Activated CD8-positive, alpha-beta memory T cell treated with anti-CD3 and anti-CD28 coated beads for 24 hours (primary cell): ENCODE measurements around the gene RABGAP1L.

ENCODE experiments used
- DNase-seq: peaks from one replicate; pipeline ENCODE4 v3.0.0-alpha.2; 2020

Gene RABGAP1L

DNA sequence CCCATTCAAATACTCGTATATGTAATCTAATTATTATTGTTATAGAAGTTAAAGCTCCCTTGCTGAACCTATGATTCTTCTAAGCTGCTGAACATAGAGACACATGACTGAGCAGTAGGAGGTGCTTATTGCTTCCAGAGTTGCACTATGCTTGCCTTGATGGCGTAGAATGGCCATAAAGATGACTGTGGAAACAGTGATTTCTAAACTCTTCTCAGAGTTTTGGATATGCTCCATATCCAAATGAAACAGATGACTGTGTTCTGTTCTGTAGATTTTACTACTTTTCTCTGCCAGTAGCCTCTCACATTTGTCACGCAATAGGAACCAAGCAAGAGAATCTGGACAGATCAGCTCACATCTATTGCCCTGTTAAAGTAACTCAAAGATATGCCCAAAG lies 752.3 kb downstream of the RABGAP1L start:
- no peak for DNase-seq

DNA sequence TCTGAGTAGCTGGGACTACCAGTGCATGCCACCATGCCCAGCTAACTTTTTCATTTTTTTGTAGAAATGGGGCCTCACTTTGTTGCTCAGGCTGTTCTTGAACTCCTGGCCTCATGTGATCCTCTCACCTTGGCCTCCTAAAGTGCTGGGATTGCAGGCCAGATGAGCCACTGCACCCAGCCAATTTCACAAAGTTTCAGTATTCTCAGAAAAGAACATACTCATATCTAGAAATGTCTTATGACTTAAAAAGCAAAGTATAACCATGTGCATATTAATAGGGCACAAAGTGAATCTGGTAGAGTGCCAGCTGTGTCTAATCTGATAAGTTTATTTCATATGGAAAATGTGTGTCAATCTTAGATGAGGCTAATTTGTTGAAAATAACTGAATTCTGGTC lies 752.9 kb downstream of the RABGAP1L start:
- no peak for DNase-seq

DNA sequence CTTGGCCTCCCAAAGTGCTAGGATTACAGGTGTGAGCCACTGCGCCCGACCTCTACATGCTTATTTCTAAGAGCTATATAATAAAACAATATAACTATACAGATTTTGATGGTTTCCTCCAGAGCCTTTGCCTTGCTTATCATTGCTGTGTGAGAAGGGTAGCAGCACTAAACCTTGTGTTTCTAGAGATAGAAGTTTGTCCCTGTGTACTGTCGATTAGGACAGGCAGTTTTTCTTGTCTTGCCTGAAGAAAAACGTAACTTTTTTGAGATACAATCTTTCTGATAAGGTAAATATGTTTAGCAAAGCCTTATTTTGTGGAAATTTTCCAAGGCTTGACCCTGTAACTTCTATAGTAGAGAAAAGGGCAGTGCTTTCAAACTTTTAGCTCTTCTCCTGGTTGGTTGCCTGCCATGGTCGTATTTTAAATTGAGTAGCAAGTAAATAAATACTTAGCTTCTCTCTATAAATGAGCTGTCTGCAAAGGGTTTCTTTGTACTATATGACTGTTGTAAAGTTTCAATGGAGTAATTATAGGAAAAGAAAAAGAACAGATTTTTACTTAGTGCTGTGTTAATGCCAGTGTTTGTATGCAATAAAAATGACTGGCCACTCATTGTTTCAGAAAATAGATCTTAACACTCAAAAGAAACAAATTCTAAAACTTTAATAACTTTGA lies 754.0 kb downstream of the RABGAP1L start:
- DNase-seq: no peak

DNA sequence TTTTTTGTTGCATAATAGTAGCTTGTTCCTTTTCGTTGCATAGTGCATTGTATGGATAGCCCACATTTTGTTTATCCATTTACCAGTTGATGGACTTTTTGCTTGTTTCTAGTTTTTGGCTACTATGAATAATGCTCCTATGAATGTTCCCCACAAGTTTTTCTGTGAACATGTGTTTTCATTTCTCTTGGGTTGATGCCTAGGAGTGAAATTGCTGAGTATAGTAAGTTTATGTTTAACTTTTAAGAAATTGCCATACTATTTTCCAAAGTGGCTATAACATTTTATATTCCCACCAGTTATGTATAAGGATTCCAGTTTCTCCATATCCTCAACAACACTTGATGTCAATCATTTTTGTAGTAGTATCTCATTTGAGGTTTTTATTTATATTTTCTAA lies 755.7 kb downstream of the RABGAP1L start:
- DNase-seq: no peak

DNA sequence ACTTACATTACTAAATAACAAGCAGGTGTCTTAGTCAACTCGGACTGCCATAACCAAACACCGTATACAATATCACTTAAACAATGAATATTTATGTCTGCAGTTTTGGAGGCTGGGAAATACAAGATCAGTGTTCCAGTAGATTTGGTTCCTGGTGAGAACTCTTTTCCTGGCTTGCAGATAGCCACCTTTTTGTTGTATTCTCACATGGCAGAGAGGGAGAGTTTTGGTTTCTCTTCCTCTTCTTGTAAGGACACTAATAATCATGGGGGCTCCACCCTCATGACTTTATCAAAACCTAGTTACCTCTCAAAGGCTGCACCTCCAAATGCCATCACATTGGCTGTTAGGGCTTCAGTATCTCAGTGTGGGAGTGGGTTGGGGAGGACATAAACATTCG lies 757.5 kb downstream of the RABGAP1L start:
- DNase-seq: no peak

DNA sequence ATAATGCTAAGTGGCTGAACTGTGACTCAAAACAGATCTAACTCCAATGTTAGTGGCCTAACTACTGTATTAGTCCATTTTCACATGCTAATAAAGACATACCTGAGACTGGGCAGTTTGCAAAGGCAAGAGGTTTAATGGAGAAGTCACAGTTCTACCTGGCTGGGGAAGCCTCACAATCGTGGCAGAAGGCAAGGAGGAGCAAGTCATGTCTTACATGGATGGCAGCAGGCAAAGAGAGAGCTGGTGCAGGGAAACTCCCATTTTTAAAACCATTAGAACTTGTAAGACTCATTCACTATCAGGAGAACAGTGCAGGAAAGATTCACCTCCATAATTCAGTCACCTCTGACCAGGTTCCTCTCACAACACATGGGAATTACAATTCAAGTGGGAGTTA lies 760.8 kb downstream of the RABGAP1L start:
- DNase-seq: no peak

DNA sequence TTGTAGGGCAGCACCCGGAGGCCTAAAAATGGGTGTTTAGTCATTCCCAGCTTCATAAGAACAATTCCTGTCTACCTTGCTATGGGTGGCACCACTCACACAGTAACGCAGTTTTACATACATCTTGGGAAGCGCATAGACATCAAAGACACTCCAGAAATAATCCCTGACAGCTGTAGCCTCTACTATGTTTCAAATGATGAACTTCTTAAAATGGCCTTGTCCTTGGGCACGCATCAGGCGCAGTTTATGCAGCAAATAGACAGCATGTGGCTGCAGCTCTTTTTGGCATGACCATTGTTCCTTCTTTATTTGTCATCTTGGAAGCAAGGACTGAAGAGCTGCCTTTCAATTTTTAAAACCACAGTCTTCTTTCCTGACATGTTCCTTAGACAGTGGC lies 762.8 kb downstream of the RABGAP1L start:
- no peak for DNase-seq

DNA sequence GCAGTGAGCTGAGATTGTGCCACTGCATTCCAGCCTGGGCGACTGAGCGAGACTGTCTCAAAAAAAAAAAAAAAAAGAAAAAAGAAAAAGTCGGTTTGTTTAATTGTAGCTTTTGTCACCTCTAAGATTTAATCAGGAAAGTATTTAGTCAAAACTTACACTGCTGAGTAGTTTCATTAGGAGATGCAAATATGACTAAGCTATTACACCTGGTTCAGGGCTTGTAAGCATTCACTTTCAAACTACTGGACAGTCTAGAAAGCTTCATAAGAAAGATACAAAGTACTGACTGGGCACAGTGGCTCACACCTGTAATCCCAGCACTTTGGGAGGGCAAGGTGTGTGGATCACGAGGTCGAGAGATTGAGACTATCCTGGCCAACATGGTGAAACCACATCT lies 764.5 kb downstream of the RABGAP1L start:
- no peak for DNase-seq

DNA sequence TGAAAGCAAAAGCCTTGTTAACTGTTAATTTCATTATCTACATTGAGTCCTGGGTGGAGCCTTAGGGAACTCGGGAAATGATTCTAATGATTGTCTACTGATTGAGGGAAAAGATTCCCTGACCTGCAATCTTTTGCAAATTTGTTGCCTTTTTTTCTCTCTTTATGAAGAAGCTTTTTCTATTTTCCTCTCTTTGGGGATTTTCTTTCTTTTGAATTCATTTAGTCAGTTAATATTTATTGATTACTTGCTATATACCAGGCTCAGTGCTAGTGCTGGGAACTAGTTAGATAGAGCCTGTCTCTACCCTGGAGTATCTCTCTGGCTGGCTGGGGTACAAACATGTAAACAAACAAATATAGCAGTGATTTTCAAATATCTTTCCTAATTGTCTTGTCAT lies 769.2 kb downstream of the RABGAP1L start:
- DNase-seq: no peak

DNA sequence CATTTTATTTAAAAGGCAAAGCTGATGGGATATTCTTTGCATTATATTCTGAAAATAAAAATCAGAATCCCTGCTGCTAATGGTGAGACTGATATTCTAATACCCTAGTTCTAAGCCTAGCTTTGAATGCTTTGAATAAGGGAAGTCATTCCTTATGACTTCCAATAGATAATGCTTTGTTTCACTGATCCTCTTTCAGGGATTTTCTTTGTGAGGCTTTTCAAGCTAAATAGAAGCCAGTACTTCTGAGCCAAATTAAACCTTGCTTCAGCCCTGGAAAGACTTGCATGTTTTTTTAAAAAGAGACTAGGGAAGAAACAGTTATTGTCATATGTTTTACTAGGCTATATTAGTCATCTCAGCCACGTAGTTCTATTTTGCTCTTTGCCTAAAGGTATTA lies 771.9 kb downstream of the RABGAP1L start:
- no peak for DNase-seq

DNA sequence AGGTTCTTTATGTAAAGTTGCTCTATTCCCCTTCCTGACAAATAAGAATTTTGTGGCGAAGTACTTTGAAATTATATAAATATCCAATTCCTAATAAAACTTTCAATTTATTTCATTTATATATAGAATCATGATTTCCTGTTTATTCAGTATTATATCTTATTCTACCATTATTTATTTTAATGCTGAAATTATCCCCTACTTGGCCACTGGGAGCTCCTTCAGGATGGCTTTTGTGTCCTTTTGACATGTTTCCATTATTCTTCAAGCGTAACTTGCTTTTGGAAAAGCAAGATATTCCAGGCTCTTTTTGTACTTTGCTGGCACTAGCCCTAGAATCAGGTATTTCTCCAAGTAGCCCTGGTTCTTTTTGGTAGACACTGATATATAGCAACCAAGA lies 773.3 kb downstream of the RABGAP1L start:
- DNase-seq: no peak

DNA sequence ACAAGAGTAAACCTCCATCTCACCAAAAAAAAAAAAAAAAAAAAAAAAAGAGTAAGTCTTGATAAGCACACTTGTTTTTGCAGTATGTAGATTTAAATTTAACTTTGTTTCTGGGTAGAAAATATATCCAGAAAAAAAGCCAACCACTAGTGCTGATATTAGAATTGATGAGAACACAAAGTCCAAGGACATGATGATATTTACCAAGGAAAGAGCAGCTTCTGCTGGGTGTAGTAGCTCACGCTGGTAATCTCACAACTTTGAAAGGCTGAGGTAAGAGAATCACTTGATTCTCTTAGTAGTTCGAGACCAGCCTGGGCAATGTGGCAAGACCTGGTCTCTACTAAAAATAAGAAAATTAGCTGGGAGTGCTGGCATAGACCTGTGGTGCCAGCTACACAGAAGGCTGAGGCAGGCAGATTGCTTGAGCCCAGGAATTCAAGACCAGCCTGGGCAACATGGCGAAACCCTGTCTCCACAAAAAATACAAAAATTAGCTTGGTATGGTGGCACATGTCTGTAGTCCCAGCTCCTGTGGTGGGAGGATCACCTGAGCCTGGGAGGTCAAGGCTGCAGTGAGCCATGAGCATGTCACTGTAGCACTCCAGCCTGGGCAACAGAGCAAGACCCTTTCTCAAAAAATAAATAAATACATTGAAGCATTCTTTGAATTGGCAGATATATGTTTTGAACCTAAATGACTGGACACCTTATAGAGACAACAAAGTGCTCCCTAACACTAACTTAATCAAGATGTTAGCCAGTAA lies 776.8 kb downstream of the RABGAP1L start:
- DNase-seq: no peak

DNA sequence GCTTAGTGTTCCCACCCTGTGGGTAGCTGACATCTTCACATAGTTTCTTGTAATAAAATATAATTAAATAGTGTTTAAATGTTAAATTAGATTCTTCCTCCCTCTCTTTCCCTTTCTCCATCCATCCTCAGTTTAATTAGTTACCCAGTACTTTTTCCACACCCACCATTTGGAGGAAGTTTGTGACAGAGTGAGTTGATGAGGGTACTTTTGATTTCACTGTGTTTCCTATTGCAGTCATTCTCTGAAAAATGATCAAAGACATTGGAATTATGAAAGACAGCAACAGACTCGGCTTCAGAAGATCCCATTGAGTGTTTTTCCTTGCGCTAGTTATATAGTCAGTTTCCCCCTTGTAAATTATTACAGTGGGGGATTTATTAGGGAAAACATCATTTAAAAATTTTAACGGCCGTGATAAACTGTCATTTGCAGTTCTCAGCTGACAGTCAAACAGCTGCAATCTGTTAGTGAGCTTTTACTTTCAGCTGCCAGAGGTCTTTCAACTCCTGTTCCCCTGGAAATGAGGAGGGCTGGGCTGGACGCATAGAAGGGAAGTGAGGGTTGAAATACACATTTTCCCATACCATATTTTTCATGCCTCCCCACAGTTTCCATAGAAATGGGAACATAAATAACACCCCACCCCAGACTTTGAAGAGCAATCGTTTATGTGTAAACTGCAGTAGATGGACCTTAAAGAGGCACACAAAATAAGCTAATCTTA lies 779.1 kb downstream of the RABGAP1L start:
- DNase-seq: no peak

DNA sequence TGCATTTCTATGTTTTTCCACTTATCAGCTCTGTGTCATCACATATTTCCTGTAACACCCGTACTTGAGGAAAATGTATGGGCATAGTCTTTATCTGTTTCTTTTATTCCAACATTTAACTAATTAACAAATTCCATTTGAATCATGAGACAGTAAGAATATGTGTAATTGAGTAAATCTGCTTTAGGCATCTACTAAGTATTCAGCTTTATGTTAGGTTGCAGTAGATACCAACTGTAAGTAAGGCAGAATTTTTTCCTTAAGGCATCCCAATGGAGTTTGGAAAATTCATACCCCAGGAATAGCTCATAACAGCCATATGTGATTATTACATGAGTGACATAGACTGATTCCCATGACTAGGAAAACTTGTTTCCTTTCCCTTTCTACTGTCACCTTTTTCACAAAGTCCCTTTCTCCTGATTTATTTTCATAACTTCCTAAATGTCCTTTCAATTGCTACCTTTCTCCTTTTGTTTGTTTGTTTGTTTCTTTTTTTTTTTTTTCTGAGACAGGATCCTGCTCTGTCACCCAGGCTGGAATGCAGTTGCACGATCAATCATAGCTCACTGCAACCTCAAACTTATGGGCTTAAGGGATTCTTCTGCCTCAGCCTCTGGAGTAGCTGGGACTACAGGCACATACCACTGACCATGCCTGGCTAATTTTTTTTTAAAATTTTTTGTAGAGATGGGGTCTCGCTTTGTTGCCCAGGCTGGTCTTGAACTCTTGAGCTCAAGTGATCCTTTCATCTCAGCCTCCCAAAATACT lies 780.6 kb downstream of the RABGAP1L start:
- DNase-seq: no peak

DNA sequence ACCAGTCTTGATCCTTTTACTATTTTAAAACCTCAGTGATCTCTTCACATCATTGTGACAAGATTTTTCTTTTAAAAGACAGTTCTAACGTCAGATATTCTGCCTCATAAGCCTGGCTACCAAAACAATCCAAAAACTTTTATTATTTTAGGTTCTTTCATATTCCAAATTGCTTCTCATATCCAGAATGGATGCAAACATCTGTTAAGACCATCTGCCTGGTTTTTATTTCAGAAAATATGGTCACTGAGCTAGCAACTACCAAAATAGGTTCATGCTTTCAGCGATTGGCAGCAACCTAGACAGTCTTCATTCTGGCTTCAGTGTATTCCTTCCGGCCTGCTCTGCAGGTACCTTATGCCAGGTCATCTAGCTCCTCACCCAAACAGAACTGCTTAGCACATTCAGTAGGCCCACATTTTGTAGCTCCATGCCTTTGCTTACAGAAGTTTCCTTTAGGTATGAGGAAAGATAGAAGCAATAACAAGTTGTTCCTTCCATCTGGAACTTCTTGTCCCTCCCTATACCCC lies 781.4 kb downstream of the RABGAP1L start:
- no peak for DNase-seq

DNA sequence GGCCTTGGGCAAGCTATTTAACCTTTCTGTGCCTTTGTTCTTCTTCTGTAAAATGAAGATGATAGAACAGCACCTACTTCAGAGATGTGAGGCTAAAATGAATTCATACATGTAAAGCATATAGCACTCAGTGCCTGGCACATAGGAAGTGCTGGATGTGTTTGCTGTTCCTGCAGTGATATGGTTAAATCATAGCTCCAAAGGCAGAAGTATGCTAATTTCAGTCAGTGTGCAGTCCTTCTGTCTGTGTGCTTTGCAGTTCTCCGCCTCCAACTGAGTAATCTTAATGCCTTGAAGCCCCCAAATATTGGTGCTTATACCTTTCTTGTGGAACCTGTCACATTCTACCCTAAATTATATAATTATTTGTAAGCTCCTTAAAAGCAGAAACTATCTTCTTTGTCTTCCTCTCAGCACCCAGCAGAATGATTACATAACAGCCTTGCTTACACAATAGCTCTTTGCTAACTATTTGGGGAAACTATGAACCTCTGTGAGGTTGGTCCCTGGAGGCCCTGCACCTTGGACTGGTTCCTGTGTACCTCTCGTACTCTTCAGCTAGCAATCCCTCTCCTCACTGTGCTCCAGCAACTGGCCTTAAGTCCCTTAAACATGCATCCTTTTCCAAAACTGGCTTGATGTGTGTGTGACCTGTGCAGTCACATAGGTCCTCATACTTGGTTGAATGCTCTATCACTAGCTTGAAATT lies 783.4 kb downstream of the RABGAP1L start:
- DNase-seq: no peak

DNA sequence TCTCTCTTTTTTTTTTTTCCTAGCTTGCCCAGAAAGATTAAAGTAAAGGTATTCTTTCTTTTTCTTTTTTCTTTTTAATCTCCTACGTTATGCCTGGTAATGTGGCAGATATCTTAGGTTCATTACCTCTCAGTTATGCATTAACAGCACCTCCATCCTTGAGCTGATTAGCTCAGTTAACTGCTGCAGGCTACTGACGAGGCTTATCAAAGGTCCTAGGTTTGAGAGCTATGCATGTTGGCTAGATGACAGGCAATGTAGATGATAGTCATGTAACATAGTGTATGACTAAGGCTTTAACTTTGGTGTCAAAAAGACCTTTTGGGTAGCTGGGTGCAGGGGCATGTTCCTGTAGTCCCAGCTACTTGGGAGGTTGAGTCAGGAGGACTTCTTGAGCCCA lies 786.7 kb downstream of the RABGAP1L start:
- no peak for DNase-seq

DNA sequence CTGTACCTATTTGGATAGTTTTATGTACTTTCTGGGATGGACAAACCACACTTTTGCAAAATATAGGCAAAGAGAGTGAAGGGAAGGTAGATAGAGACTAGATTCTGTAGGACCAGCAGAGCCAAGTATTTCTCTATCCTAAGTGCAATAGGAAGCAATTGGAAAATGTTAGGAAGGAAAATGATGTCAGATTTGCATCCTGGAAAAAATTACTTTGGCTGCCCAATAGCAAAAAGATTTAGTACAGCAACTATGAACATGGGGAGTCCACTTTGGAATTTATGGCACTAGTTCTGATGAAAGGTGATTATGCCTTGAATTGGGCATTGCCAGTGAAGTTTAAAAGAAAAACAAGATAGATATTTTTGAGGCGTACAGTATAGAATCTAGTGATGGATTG lies 789.7 kb downstream of the RABGAP1L start:
- no peak for DNase-seq

DNA sequence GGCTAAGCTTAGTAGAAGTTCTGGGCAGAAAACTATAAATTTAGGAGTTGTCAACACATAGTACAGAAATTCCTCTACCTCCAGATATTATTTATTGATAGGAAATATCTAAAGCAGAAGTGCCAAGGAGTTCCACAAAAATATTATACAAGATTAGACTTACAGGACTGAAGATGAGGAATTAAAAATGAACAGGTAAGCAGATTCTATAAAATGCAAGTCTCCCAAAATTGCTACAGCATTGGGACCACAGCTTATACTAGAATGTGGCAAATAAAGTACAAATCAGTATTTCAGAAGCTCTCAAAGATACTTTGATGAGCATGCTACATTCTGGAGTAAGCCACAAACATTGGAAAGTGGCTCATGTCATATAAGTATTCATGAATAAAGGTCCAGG lies 790.3 kb downstream of the RABGAP1L start:
- DNase-seq: no peak

DNA sequence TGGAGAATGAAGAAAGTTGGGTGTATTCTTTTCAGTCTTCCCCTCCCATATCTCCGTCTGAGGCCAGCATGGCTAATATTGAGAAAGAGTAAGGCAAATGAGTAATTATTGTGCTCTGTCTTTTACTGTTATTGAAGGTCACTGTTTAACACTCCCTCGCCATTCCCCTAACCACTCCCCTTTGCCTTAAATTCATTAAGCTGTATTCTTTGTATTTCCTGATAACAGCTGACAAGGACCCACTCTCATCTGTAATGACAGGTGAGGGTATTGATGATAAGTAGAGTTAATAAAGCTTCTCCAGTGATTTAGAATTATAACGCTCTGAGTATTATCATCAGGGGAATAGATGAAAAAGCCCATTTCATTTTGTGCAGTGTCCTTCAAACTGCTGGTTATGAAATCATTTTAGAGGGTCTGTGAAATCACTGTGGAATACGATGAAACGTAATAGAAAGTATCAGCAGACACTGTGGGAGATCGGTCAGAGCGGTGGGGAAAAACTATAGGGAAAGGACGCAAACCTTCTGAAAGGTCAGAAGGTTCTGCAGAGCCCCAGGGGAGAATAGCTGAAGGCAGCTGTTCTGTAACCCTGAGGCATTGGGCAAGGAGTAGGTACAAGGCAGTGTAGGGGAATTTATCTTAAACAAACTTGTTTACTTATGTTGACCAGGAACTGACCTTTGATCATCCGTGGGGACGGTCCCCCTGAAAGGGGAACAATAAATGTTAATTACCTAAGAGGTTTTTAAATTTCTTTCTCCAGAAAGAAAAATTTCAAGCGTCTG lies 794.2 kb downstream of the RABGAP1L start:
- no peak for DNase-seq

DNA sequence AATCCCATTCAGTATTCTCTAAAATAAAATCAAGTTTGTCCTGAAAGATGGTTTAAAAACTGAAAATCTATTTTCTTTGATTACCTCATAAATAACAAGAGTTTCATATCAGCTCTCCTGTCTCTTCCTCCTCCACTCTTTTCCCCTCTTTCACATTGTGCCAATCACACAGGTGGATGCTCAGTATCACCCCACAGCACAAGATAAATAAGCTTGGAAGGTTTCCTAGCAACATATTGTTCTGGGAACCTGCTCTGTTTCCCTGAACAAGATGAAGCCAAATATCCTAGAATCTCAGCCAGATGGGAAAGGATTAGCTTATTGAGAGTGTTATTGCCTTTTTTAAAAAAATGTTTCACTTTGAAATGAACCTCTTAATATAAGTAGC lies 794.7 kb downstream of the RABGAP1L start:
- DNase-seq: no peak
